DOHH2 (cell line): ENCODE measurements around the gene CPLX3.

ENCODE experiments used
- H3F3A ChIP-seq: fragments of 200-600 bp; sonication (generic), shearing (Covaris generic); 2 replicates; pipeline ENCODE4 v1.6.0; 2016; ENCODE audit warnings: antibody characterized with exemption, mild to moderate bottlenecking; ENCODE audit not compliant: control insufficient read depth, insufficient read depth
- H3K27ac ChIP-seq: fragments of 200-600 bp; sonication (generic); 2 replicates; pipeline ENCODE4 v1.5.1; 2014; ENCODE audit warnings: low read depth, mild to moderate bottlenecking, low read length, moderate library complexity
- H3K27me3 ChIP-seq: fragments of 200-600 bp; sonication (generic); 2 replicates; pipeline ENCODE4 v1.6.1; 2014; ENCODE audit warnings: mild to moderate bottlenecking, low read length, mixed read lengths; ENCODE audit not compliant: control insufficient read depth
- H3K36me3 ChIP-seq: fragments of 200-600 bp; sonication (generic); 2 replicates; pipeline ENCODE4 v1.6.1; 2014; ENCODE audit warnings: mild to moderate bottlenecking, low read length, moderate library complexity, mixed read lengths; ENCODE audit not compliant: control insufficient read depth
- H3K4me1 ChIP-seq: fragments of 200-600 bp; sonication (generic); 2 replicates; pipeline ENCODE4 v1.6.1; 2014; ENCODE audit warnings: mild to moderate bottlenecking, low read length, mixed read lengths; ENCODE audit not compliant: control insufficient read depth
- H3K4me2 ChIP-seq: fragments of 200-600 bp; sonication (generic); 2 replicates; pipeline ENCODE4 v1.6.0; 2014; ENCODE audit warnings: mild to moderate bottlenecking, low read length, moderate library complexity
- H3K4me3 ChIP-seq: fragments of 200-600 bp; sonication (generic); 2 replicates; pipeline ENCODE4 v1.5.1; 2014; ENCODE audit warnings: mild to moderate bottlenecking, low read length, mixed read lengths
- H3K79me2 ChIP-seq: fragments of 200-600 bp; sonication (generic); 2 replicates; pipeline ENCODE4 v1.6.1; 2014; ENCODE audit warnings: mild to moderate bottlenecking, low read length, mixed read lengths; ENCODE audit not compliant: control insufficient read depth
- H3K9me2 ChIP-seq: fragments of 200-600 bp; sonication (generic); replicated peaks from 2 replicates; pipeline ENCODE4 v1.6.1; 2014; ENCODE audit warnings: mild to moderate bottlenecking, low read length, mixed read lengths; ENCODE audit not compliant: control insufficient read depth
- H3K9me3 ChIP-seq: fragments of 200-600 bp; sonication (generic); 2 replicates; pipeline ENCODE4 v1.6.1; 2014; ENCODE audit warnings: antibody characterized with exemption, low read length, mixed read lengths; ENCODE audit not compliant: control insufficient read depth, insufficient read depth
- H4K20me1 ChIP-seq: fragments of 200-600 bp; sonication (generic); 2 replicates; pipeline ENCODE4 v1.6.0; 2014; ENCODE audit warnings: low read depth, mild to moderate bottlenecking, antibody characterized with exemption, low read length, moderate library complexity; ENCODE audit not compliant: control insufficient read depth, insufficient read depth
- CTCF ChIP-seq: fragments of 200-600 bp; sonication (generic); IDR thresholded peaks from one replicate; pipeline ENCODE4 v1.5.1; 2014; ENCODE audit warnings: antibody characterized with exemption, mild to moderate bottlenecking, low read depth, low read length; ENCODE audit not compliant: poor library complexity, severe bottlenecking
- EZH2phosphoT487 ChIP-seq: fragments of 200-600 bp; sonication (generic); IDR thresholded peaks from 2 replicates; pipeline ENCODE4 v1.6.1; 2017; ENCODE audit warnings: borderline replicate concordance, mild to moderate bottlenecking, antibody characterized with exemption, low read length, moderate library complexity, mixed read lengths

CPLX3 gene

GRCh38 chr15:74866090-74866489 is 39.7 kb downstream of the CPLX3 start:
- Histone ChIP-seq H3K4me2 (no peak overlapping the region), H3K27me3 (no peaks in the 10 kb centered on the region), H3K36me3 (peaks cover 42% of the 10 kb centered on the region), H3K9me3 (peaks cover 6% of the 10 kb centered on the region; the same call in 1 of the 2 replicates), H3K27ac (no peak overlapping the region), H3K4me1 (peaks cover 37% of the 10 kb centered on the region), H3K79me2 (peaks cover 77% of the 10 kb centered on the region), H4K20me1 (peaks cover 20% of the 10 kb centered on the region), H3K4me3 (no peak overlapping the region), H3K9me2 (no peaks in the 10 kb centered on the region), H3F3A (peaks cover 11% of the 10 kb centered on the region; the same call in 1 of the 2 replicates)
- no peak for TF ChIP-seq EZH2phosphoT487
- no peak for TF ChIP-seq CTCF

- TF ChIP-seq CTCF (no peak), EZH2phosphoT487 (no peak)
- Histone ChIP-seq H3K4me2 (no peak overlapping the region), H3K79me2 (peaks cover 86% of the 10 kb centered on the region), H3K27ac (no peak overlapping the region), H3K9me2 (no peaks in the 10 kb centered on the region), H3K9me3 (peaks cover 6% of the 10 kb centered on the region; the same call in 1 of the 2 replicates), H4K20me1 (peaks cover 25% of the 10 kb centered on the region), H3K4me1 (peaks cover 51% of the 10 kb centered on the region), H3K27me3 (no peaks in the 10 kb centered on the region), H3K4me3 (no peak overlapping the region), H3K36me3 (peaks cover 45% of the 10 kb centered on the region), H3F3A (peaks cover 12% of the 10 kb centered on the region; the same call in 1 of the 2 replicates)
Measured at GRCh38 chr15:74867466-74868038, 41.1 kb downstream of the CPLX3 start.

- H3K9me2 ChIP-seq = no peaks in the 10 kb centered on the region
- H3K36me3 ChIP-seq = peaks cover 45% of the 10 kb centered on the region
- H3F3A ChIP-seq = peaks cover 12% of the 10 kb centered on the region; the same call in 1 of the 2 replicates
- peaks cover 89% of the 10 kb centered on the region for H3K79me2 ChIP-seq
- H3K27ac ChIP-seq = no peak overlapping the region
- TF ChIP-seq CTCF (no peak), EZH2phosphoT487 (no peak)
- H3K27me3 ChIP-seq = no peaks in the 10 kb centered on the region
- no peak overlapping the region for H3K4me2 ChIP-seq
- peaks cover 51% of the 10 kb centered on the region for H3K4me1 ChIP-seq
- peaks cover 6% of the 10 kb centered on the region; the same call in 1 of the 2 replicates for H3K9me3 ChIP-seq
- H4K20me1 ChIP-seq = peaks cover 26% of the 10 kb centered on the region
- H3K4me3 ChIP-seq = no peak overlapping the region
Measured at GRCh38 chr15:74868059-74868458, 41.6 kb downstream of the CPLX3 start.
